GM21528 (cell line): ENCODE measurements around the gene MRPS27.

Source experiments
- ATAC-seq: cut with Tn5 transposase; IDR thresholded peaks from one replicate; pipeline ENCODE4 v1.9.1; 2021; ENCODE audit warnings: mild to moderate bottlenecking, moderate library complexity; ENCODE audit not compliant: unreplicated experiment, low FRiP score

Gene MRPS27

GRCh38 chr5:72235725-72236124, 84.3 kb downstream of the MRPS27 start:
- ATAC-seq: no peak

- no peak for ATAC-seq
Measured at GRCh38 chr5:72234868-72235267, 85.2 kb downstream of the MRPS27 start.

GRCh38 chr5:72234265-72234700, 85.8 kb downstream of the MRPS27 start:
- peak; percentile 77 for ATAC-seq

- ATAC-seq: no peak
Measured at GRCh38 chr5:72233835-72234234, 86.2 kb downstream of the MRPS27 start.

- ATAC-seq: no peak
Measured at GRCh38 chr5:72232838-72233237, 87.2 kb downstream of the MRPS27 start.

- no peak for ATAC-seq
Measured at GRCh38 chr5:72231991-72232703, 87.9 kb downstream of the MRPS27 start.

GRCh38 chr5:72228960-72229359, 91.1 kb downstream of the MRPS27 start:
- no peak for ATAC-seq

GRCh38 chr5:72226950-72227349, 93.1 kb downstream of the MRPS27 start:
- no peak for ATAC-seq

- ATAC-seq: no peak
Measured at GRCh38 chr5:72225741-72226140, 94.3 kb downstream of the MRPS27 start.

- no peak for ATAC-seq
Measured at GRCh38 chr5:72224946-72225463, 95.0 kb downstream of the MRPS27 start.

GRCh38 chr5:72223371-72223770, 96.7 kb downstream of the MRPS27 start:
- ATAC-seq: no peak

- ATAC-seq: no peak
Measured at GRCh38 chr5:72222521-72222920, 97.5 kb downstream of the MRPS27 start.

- no peak for ATAC-seq
Measured at GRCh38 chr5:72221541-72221940, 98.5 kb downstream of the MRPS27 start.

- no peak for ATAC-seq
Measured at GRCh38 chr5:72221099-72221498, 98.9 kb downstream of the MRPS27 start.

- no peak for ATAC-seq
Measured at GRCh38 chr5:72216756-72217155, 103.3 kb downstream of the MRPS27 start.

GRCh38 chr5:72214168-72214567, 105.9 kb downstream of the MRPS27 start:
- no peak for ATAC-seq

- no peak for ATAC-seq
Measured at GRCh38 chr5:72213482-72213881, 106.6 kb downstream of the MRPS27 start.

- ATAC-seq: no peak
Measured at GRCh38 chr5:72212171-72212570, 107.9 kb downstream of the MRPS27 start.

GRCh38 chr5:72210888-72211678, 109.0 kb downstream of the MRPS27 start:
- ATAC-seq: no peak

GRCh38 chr5:72209147-72210115, 110.6 kb downstream of the MRPS27 start:
- no peak for ATAC-seq
